Measurements from ENCODE around the gene ITGA1. TPM values are rescaled to one million over a fixed set of nuclear protein-coding genes. Genes with fewer than 3 reads are reported as not detected.

ITGA1 gene
- total RNA-seq, 4 donors from 2014 or later: 5.7 to 20.4 (median 12.4) TPM

GRCh38 chr5:52786949-52787599 lies 642 bp upstream of the ITGA1 start:
- peaks cover 0 to 7% (median 0%) of the 10 kb centered on the region in 3 donors for H3K27me3 ChIP-seq
- intact Hi-C loops (cut with DNase I; ENCODE audit: low total_unique reads) (loop anchor here (2.0 to 5.0 kb wide), 2 partner anchors 95 to 128 kb away; no protein-coding TSS in a partner anchor), in situ Hi-C loops (cut with MboI; ENCODE audit: low sequenced_read_pairs in 4 of 4) (loop anchor here in 1 of 4 donors (25.0 kb wide), 1 partner anchor 125 kb away; no protein-coding TSS in a partner anchor)
- H3K27ac ChIP-seq: peak overlapping the region; percentile 68 to 83 (median 76)
- H3K4me1 ChIP-seq: peaks cover 7 to 11% of the 10 kb centered on the region in 2 donors
- H3K4me3 ChIP-seq: peak overlapping the region; percentile 61 to 76 (median 68)
- TF ChIP-seq CTCF (IDR thresholded peaks at IDR 0.05 in 4 of 5, conservative IDR thresholded peaks at IDR 0.05 in 1 of 5): peak in 1 of 5 experiments; percentile 31
- no peak for TF ChIP-seq POLR2A (IDR thresholded peaks at IDR 0.05)
- H3K36me3 ChIP-seq: no peaks in the 10 kb centered on the region
- DNase-seq (no peak), ATAC-seq (no peak)
- H3K9me3 ChIP-seq: no peaks in the 10 kb centered on the region

- ATAC-seq: no peak
- TF ChIP-seq CTCF (IDR thresholded peaks at IDR 0.05 in 4 of 5, conservative IDR thresholded peaks at IDR 0.05 in 1 of 5) (no peak), POLR2A (IDR thresholded peaks at IDR 0.05) (no peak)
- Histone ChIP-seq H3K4me1 (peaks cover 7 to 11% of the 10 kb centered on the region in 2 donors), H3K9me3 (no peaks in the 10 kb centered on the region), H3K27me3 (peaks cover 0 to 7% (median 0%) of the 10 kb centered on the region in 3 donors), H3K4me3 (peak overlapping the region; percentile 61 to 76 (median 68)), H3K27ac (peak overlapping the region; percentile 68 to 83 (median 76)), H3K36me3 (no peaks in the 10 kb centered on the region)
- in situ Hi-C loops (cut with MboI; ENCODE audit: low sequenced_read_pairs in 4 of 4): loop anchor here in 1 of 4 donors (25.0 kb wide), 1 partner anchor 124 kb away; no protein-coding TSS in a partner anchor
- DNase-seq: no peak
- intact Hi-C loops (cut with DNase I; ENCODE audit: low total_unique reads): loop anchor here (5.0 kb wide), 1 partner anchor 96 kb away; no protein-coding TSS in a partner anchor
Observed at GRCh38 chr5:52788505-52788821, 747 bp downstream of the ITGA1 start.

GRCh38 chr5:52789378-52789777 lies 1.7 kb downstream of the ITGA1 start:
- Histone ChIP-seq H3K36me3 (no peaks in the 10 kb centered on the region), H3K4me1 (peaks cover 7 to 13% of the 10 kb centered on the region in 2 donors), H3K9me3 (no peaks in the 10 kb centered on the region), H3K4me3 (peak overlapping the region; percentile 61 to 76 (median 68)), H3K27me3 (peaks cover 0 to 7% (median 0%) of the 10 kb centered on the region in 3 donors), H3K27ac (peak overlapping the region; percentile 68 to 83 (median 76))
- in situ Hi-C loops (cut with MboI; ENCODE audit: low sequenced_read_pairs in 4 of 4): loop anchor here in 1 of 4 donors (25.0 kb wide), 1 partner anchor 123 kb away; no protein-coding TSS in a partner anchor
- intact Hi-C loops (cut with DNase I; ENCODE audit: low total_unique reads): loop anchor here (5.0 kb wide), 1 partner anchor 97 kb away; no protein-coding TSS in a partner anchor
- DNase-seq (no peak), ATAC-seq (no peak)
- no peak for TF ChIP-seq POLR2A (IDR thresholded peaks at IDR 0.05)
- no peak for TF ChIP-seq CTCF (IDR thresholded peaks at IDR 0.05 in 4 of 5, conservative IDR thresholded peaks at IDR 0.05 in 1 of 5)

GRCh38 chr5:52789851-52790250 lies 2.1 kb downstream of the ITGA1 start:
- Histone ChIP-seq H3K36me3 (no peaks in the 10 kb centered on the region), H3K4me3 (peak overlapping the region; percentile 61 to 76 (median 68)), H3K4me1 (peaks cover 9 to 16% of the 10 kb centered on the region in 2 donors), H3K9me3 (no peaks in the 10 kb centered on the region), H3K27ac (peak overlapping the region; percentile 68 to 83 (median 76)), H3K27me3 (peaks cover 0 to 7% (median 0%) of the 10 kb centered on the region in 3 donors)
- in situ Hi-C loops (cut with MboI; ENCODE audit: low sequenced_read_pairs in 4 of 4): loop anchor here in 1 of 4 donors (25.0 kb wide), 1 partner anchor 122 kb away; no protein-coding TSS in a partner anchor
- no peak for DNase-seq
- TF ChIP-seq CTCF (IDR thresholded peaks at IDR 0.05 in 4 of 5, conservative IDR thresholded peaks at IDR 0.05 in 1 of 5) (no peak), POLR2A (IDR thresholded peaks at IDR 0.05) (no peak)
- ATAC-seq: no peak
- intact Hi-C loops (cut with DNase I; ENCODE audit: low total_unique reads): loop anchor here (5.0 kb wide), 1 partner anchor 98 kb away; no protein-coding TSS in a partner anchor
